ENCODE data around the gene TMEM18. TPM values are rescaled to one million over a fixed set of nuclear protein-coding genes. Genes with fewer than 3 reads are reported as not detected.

Gene TMEM18
- total and polyA plus RNA-seq, 2 of the 13 experiments (the other 11 are each of a cell fraction or from before 2014, with no cell fraction given): 45.9 to 49.4 TPM

- intact Hi-C loops (cut with micrococcal nuclease; ENCODE audit: unreplicated experiment) (no loop called here), in situ Hi-C loops (cut with HindIII; ENCODE audit: extremely low pct_ligation_motif_present, low pct_unique_long_range_greater_than_20kb) (no loop called here)
- Histone ChIP-seq H3K4me3 (replicated peaks in 1 of 3; ENCODE audit: insufficient read depth in 1 of 3, low read depth in 2 of 3, low read length in 3 of 3) (no peak overlapping the region), H4K20me1 (ENCODE audit: insufficient read depth, low read length) (no peaks in the 10 kb centered on the region), H3K4me2 (ENCODE audit: low read depth, low read length) (no peak overlapping the region), H3K36me3 (replicated peaks in 1 of 2; ENCODE audit: control insufficient read depth in 1 of 2, insufficient read depth in 2 of 2, low read length in 2 of 2) (no peaks in the 10 kb centered on the region), H3K9me3 (ENCODE audit: low read length) (no peaks in the 10 kb centered on the region), H3K4me1 (ENCODE audit: insufficient read depth, low read length) (no peaks in the 10 kb centered on the region), H3K27me3 (ENCODE audit: control insufficient read depth in 1 of 2, insufficient read depth in 2 of 2, low read length in 2 of 2) (peaks cover 5 to 22% of the 10 kb centered on the region in 2 experiments; a peak in 4 of 5 replicates), H3K79me2 (ENCODE audit: insufficient read depth, low read length) (no peaks in the 10 kb centered on the region), H3K9ac (ENCODE audit: insufficient read depth, low read depth, low read length) (no peak overlapping the region), H2AFZ (ENCODE audit: low read length) (no peak overlapping the region), H3K27ac (ENCODE audit: extremely low read length, insufficient read depth, low read length) (no peak overlapping the region)
- no peak for DNase-seq (ENCODE audit: low spot score)
- no TSS peak for BruUV-seq (replicated peaks)
- FAIRE-seq: no peak
- no peak for ATAC-seq
- ChIA-PET CTCF (ENCODE audit: low intra/inter-chr PET ratio, low total read pairs) (no interaction called here), POLR2A (no interaction called here)
- TF ChIP-seq MBNL3 (CRISPR knock-in tag; conservative IDR thresholded peaks at IDR 0.05) (no peak), ZNF274 (CRISPR knock-in tag; IDR thresholded peaks at IDR 0.05) (no peak), HMGXB4 (CRISPR knock-in tag; IDR thresholded peaks at IDR 0.05; ENCODE audit: borderline replicate concordance in 1 of 2, low read depth in 1 of 2) (no peak), ZNF331 (CRISPR knock-in tag; IDR thresholded peaks at IDR 0.05) (no peak), ZBTB26 (CRISPR knock-in tag; IDR thresholded peaks at IDR 0.05; ENCODE audit: borderline replicate concordance) (no peak), ZNF350 (CRISPR knock-in tag; IDR thresholded peaks at IDR 0.05; ENCODE audit: borderline replicate concordance, low read depth) (no peak), ZNF205 (CRISPR knock-in tag; IDR thresholded peaks at IDR 0.05) (no peak), POLR2AphosphoS2 (IDR thresholded peaks at IDR 0.05; ENCODE audit: low read depth, low read length) (no peak), NR2F6 (IDR thresholded peaks at IDR 0.05) (no peak), NR2F6 (CRISPR knock-in tag; IDR thresholded peaks at IDR 0.05) (no peak), RARA (CRISPR knock-in tag; IDR thresholded peaks at IDR 0.05) (no peak), ZNF570 (CRISPR knock-in tag; IDR thresholded peaks at IDR 0.05; ENCODE audit: borderline replicate concordance) (no peak), ZNF792 (CRISPR knock-in tag; IDR thresholded peaks at IDR 0.05) (no peak), EHMT2 (IDR thresholded peaks at IDR 0.05; ENCODE audit: borderline replicate concordance, low read depth, low read length) (no peak)
- TF ChIP-seq, protein P1, sequence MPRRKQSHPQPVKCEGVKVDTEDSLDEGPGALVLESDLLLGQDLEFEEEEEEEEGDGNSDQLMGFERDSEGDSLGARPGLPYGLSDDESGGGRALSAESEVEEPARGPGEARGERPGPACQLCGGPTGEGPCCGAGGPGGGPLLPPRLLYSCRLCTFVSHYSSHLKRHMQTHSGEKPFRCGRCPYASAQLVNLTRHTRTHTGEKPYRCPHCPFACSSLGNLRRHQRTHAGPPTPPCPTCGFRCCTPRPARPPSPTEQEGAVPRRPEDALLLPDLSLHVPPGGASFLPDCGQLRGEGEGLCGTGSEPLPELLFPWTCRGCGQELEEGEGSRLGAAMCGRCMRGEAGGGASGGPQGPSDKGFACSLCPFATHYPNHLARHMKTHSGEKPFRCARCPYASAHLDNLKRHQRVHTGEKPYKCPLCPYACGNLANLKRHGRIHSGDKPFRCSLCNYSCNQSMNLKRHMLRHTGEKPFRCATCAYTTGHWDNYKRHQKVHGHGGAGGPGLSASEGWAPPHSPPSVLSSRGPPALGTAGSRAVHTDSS (CRISPR knock-in tag; conservative IDR thresholded peaks at IDR 0.05): no peak
- TF ChIP-seq, protein P2, sequence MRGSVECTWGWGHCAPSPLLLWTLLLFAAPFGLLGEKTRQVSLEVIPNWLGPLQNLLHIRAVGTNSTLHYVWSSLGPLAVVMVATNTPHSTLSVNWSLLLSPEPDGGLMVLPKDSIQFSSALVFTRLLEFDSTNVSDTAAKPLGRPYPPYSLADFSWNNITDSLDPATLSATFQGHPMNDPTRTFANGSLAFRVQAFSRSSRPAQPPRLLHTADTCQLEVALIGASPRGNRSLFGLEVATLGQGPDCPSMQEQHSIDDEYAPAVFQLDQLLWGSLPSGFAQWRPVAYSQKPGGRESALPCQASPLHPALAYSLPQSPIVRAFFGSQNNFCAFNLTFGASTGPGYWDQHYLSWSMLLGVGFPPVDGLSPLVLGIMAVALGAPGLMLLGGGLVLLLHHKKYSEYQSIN (CRISPR knock-in tag; IDR thresholded peaks at IDR 0.05; ENCODE audit: borderline replicate concordance): no peak
These were observed 44.7 kb downstream of the TMEM18 start for GRCh38 chr2:632471-632870.

All from HepG2 (cell line).